22Rv1 (cell line): Measurements from ENCODE around the gene PAPPA.

Experiments used
- H3K27ac ChIP-seq: fragments of 450-650 bp; 2 replicates; pipeline ENCODE4 v1.5.1; 2017
- CTCF ChIP-seq: fragments of 450-650 bp; IDR thresholded peaks from 2 replicates; pipeline ENCODE4 v1.5.1; 2017; ENCODE audit warnings: mild to moderate bottlenecking
- ZFX ChIP-seq: fragments of 450-650 bp; IDR thresholded peaks from 2 replicates; pipeline ENCODE4 v1.6.1; 2017; ENCODE audit warnings: antibody characterized with exemption, borderline replicate concordance

The PAPPA gene

DNA sequence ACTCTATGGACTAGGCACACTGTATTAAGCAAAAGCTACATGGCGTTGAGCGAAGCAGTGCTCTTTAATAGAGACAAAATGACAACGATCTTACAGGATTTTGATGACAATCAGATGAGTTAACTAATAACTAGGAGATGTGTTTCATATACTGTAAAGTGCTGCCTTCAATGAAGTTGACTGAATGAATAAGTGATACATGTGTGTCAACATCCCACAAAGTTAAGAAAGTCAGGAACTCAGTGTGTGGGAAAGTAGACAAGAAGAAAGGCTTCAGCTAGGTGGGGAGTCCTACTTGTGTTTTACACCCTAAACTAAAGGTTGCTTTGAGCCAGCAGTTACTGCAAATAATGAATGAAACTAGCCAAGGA is 79.6 kb downstream of the PAPPA start:
- H3K27ac ChIP-seq: no peak overlapping the region
- TF ChIP-seq CTCF (no peak), ZFX (no peak)

DNA sequence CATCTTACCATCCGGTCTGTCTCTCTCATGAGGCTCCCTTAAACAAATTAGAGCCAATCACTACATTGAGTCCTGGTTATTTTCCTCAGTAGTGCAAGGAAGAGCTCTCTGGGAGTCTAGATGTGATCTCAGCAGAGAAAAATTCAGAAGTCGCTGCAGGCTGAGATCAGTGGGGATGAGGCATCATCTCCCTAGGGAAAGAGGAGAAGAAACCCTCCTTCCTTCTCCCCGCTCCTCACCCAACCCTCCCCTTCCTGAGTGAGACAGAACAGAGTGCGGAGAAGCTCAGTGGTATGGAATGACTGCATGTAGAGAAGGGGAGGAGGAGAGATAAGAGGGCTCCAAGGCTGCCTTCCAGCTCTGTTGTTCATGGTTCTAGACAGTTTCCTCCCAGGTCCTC is 80.5 kb downstream of the PAPPA start:
- TF ChIP-seq CTCF (no peak), ZFX (no peak)
- H3K27ac ChIP-seq: no peak overlapping the region

DNA sequence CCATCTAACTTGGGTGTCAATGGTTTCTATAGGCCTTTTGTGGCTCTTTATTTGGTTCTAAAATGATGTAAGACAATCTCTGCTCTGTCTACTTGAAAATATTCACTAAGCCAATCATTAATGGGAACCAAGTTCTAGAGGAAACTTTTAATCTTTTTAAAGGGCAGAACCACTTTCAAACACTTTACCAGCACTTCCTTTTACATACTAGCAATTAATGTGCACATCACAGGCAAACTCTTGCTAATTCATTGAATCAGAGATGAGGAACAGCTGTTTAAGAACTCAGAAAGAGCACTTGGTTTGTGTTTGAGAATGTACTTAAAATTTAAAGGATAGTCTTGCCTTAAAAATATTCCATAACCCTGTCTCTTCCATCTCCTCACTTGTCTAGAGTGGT is 83.4 kb downstream of the PAPPA start:
- TF ChIP-seq CTCF (no peak), ZFX (no peak)
- H3K27ac ChIP-seq: no peak overlapping the region

- TF ChIP-seq CTCF: no peak
- no peak for TF ChIP-seq ZFX
- no peak overlapping the region for H3K27ac ChIP-seq
Observed at GRCh38 chr9:116237456-116237855, 83.9 kb downstream of the PAPPA start.

- TF ChIP-seq CTCF: no peak
- TF ChIP-seq ZFX: no peak
Observed at GRCh38 chr9:116238225-116238624, 84.6 kb downstream of the PAPPA start.

GRCh38 chr9:116238776-116239340 is 85.3 kb downstream of the PAPPA start:
- no peak overlapping the region for H3K27ac ChIP-seq
- TF ChIP-seq ZFX (no peak), CTCF (no peak)

More at GRCh38 chr9:116238225-116238624, 84.6 kb downstream of the PAPPA start:
- H3K27ac ChIP-seq: no peak overlapping the region

GRCh38 chr9:116243708-116244107 is 90.1 kb downstream of the PAPPA start:
- H3K27ac ChIP-seq: no peak overlapping the region
- TF ChIP-seq CTCF (no peak), ZFX (no peak)
